Endodermal cell (in vitro differentiated cells): Measurements from ENCODE around the gene ASXL2. TPM values are rescaled to one million over a fixed set of nuclear protein-coding genes. Genes with fewer than 3 reads are reported as not detected.
A peak's percentile ranks its signal among the peaks of the same experiment; 100 is the strongest.

Experiments
- DNase-seq: peaks from one replicate; pipeline ENCODE4 v3.0.0-alpha.2; 2017
- H3K27ac ChIP-seq: 2 replicates; pipeline ENCODE4 v1.5.1; 2013; ENCODE audit warnings: mild to moderate bottlenecking, low read depth, low read length, moderate library complexity
- H3K27me3 ChIP-seq: 2 replicates; pipeline ENCODE4 v1.6.1; 2013; ENCODE audit warnings: mild to moderate bottlenecking, low read length, moderate library complexity; ENCODE audit not compliant: insufficient read depth, control insufficient read depth, poor library complexity, severe bottlenecking
- H3K36me3 ChIP-seq: 2 replicates; pipeline ENCODE4 v1.7.0; 2013; ENCODE audit warnings: mild to moderate bottlenecking, low read length, moderate library complexity; ENCODE audit not compliant: control insufficient read depth, insufficient read depth
- H3K4me1 ChIP-seq: one replicate; pipeline ENCODE4 v1.7.0; 2013; ENCODE audit warnings: low read length; ENCODE audit not compliant: control insufficient read depth, insufficient read depth
- H3K4me3 ChIP-seq: 2 replicates; pipeline ENCODE4 v1.5.1; 2013; ENCODE audit warnings: mild to moderate bottlenecking, low read length, moderate library complexity
- H3K9ac ChIP-seq: 2 replicates; pipeline ENCODE4 v1.6.1; 2013; ENCODE audit warnings: mild to moderate bottlenecking, low read length, moderate library complexity; ENCODE audit not compliant: poor library complexity, severe bottlenecking; ENCODE audit errors: extremely low read depth
- H3K9me3 ChIP-seq: 2 replicates; pipeline ENCODE4 v1.6.1; 2013; ENCODE audit warnings: mild to moderate bottlenecking, low read length, moderate library complexity; ENCODE audit not compliant: control insufficient read depth
- H3K27ac Mint-ChIP-seq: 2 replicates; pipeline ENCODE4 v1.8.0; 2020; ENCODE audit warnings: mixed read lengths
- H3K27me3 Mint-ChIP-seq: 2 replicates; pipeline ENCODE4 v1.8.0; 2021; ENCODE audit warnings: mild to moderate bottlenecking, mixed read lengths; ENCODE audit not compliant: insufficient read depth
- H3K36me3 Mint-ChIP-seq: 2 replicates; pipeline ENCODE4 v1.8.0; 2020; ENCODE audit warnings: low read depth, mixed read lengths
- H3K4me1 Mint-ChIP-seq: 2 replicates; pipeline ENCODE4 v1.8.0; 2020; ENCODE audit warnings: mixed read lengths
- H3K4me3 Mint-ChIP-seq: 2 replicates; pipeline ENCODE4 v1.8.0; 2020; ENCODE audit warnings: mild to moderate bottlenecking, moderate library complexity, mixed read lengths
- H3K9me3 Mint-ChIP-seq: 2 replicates; pipeline ENCODE4 v1.8.0; 2020; ENCODE audit warnings: mild to moderate bottlenecking, mixed read lengths
- WGBS, 2 experiments: methylation state at CpG; one replicate each; pipeline versions ENCODE4 v1.1.5 to v1.1.7; 2013; ENCODE audit warnings: missing lambda C conversion rate in 2 of 2, mixed read lengths in 1 of 2; ENCODE audit not compliant: insufficient coverage in 1 of 2, insufficient read length in 1 of 2; 5-methylcytosine and 5-hydroxymethylcytosine counted together
- total RNA-seq, 2 donors: library from RNA; stranded (reverse); fragmentation: NEBNext Ultra II Directional in 1 of 2; extraction: Animal tissue kit (Norgen Biotek cat#: 25700) in 1 of 2; gene quantifications; 2 replicates in 1 of 2; 3 replicates in 1 of 2; pipeline ENCODE4 v1.2.1, GENCODE V29; 2021
- TF ChIP-seq, protein P1 (sequence below): fragments of 200-600 bp; sonication (generic); conservative IDR thresholded peaks from 2 replicates; pipeline ENCODE4 v1.5.0; 2021; ENCODE audit warnings: antibody characterized with exemption, mild to moderate bottlenecking

ASXL2 gene
- total RNA-seq, 2 donors from 2014 or later, result 33.2 to 41.7 TPM

DNA sequence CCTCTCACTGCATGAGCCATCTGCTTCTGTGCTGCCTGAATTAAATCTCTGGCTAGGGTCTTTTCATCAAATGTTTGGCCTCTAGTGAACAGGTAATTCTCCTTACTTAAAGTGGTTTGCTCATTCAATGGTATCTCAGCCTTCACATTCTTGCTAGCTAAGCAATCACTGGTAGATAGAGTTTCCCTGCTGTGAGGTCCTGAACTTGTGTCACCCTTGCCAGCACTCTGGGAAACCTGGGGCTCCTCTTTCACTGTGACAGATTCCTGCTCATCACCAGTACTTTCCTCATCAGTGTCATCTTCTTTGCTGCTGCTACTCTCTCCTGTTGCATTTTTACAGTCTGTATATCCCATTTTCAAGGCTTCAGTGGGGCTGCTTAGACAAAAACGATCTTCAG, 135.8 kb downstream of the ASXL2 start:
- 56% methylated on average over 1 of the region's 1 CpG; no CpG with 5 or more reads in 1 of the 2 experiments for WGBS, 2 experiments
- H3K4me1 ChIP-seq, result peaks cover 8% of the 10 kb centered on the region
- H3K27me3 ChIP-seq, result no peaks in the 10 kb centered on the region
- Mint-ChIP-seq H3K36me3 (peaks cover 23% of the 10 kb centered on the region), H3K4me1 (peaks cover 43% of the 10 kb centered on the region), H3K27ac (peak overlapping the region; percentile 9), H3K9me3 (no peaks in the 10 kb centered on the region), H3K4me3 (no peak overlapping the region), H3K27me3 (no peaks in the 10 kb centered on the region)
- peaks cover 39% of the 10 kb centered on the region for H3K36me3 ChIP-seq
- DNase-seq, result no peak
- no peaks in the 10 kb centered on the region for H3K9me3 ChIP-seq
- H3K27ac ChIP-seq, result no peak overlapping the region
- H3K9ac ChIP-seq, result no peak overlapping the region
- H3K4me3 ChIP-seq, result no peak overlapping the region
- TF ChIP-seq, protein P1, sequence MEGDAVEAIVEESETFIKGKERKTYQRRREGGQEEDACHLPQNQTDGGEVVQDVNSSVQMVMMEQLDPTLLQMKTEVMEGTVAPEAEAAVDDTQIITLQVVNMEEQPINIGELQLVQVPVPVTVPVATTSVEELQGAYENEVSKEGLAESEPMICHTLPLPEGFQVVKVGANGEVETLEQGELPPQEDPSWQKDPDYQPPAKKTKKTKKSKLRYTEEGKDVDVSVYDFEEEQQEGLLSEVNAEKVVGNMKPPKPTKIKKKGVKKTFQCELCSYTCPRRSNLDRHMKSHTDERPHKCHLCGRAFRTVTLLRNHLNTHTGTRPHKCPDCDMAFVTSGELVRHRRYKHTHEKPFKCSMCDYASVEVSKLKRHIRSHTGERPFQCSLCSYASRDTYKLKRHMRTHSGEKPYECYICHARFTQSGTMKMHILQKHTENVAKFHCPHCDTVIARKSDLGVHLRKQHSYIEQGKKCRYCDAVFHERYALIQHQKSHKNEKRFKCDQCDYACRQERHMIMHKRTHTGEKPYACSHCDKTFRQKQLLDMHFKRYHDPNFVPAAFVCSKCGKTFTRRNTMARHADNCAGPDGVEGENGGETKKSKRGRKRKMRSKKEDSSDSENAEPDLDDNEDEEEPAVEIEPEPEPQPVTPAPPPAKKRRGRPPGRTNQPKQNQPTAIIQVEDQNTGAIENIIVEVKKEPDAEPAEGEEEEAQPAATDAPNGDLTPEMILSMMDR, result no peak

- Histone ChIP-seq H3K9me3 (no peaks in the 10 kb centered on the region), H3K9ac (no peak overlapping the region), H3K4me1 (peaks cover 8% of the 10 kb centered on the region), H3K4me3 (no peak overlapping the region), H3K27ac (no peak overlapping the region), H3K36me3 (peaks cover 33% of the 10 kb centered on the region), H3K27me3 (no peaks in the 10 kb centered on the region)
- Mint-ChIP-seq H3K27ac (peak overlapping the region; percentile 24), H3K36me3 (peaks cover 18% of the 10 kb centered on the region), H3K4me3 (peak overlapping the region; percentile 2), H3K27me3 (no peaks in the 10 kb centered on the region), H3K9me3 (no peaks in the 10 kb centered on the region), H3K4me1 (peaks cover 44% of the 10 kb centered on the region)
- WGBS, 2 experiments, result 45 to 70% methylated on average over 2 to 6 of the region's 6 CpGs
- TF ChIP-seq, protein P1, result no peak
- peak; percentile 82 for DNase-seq
Observed at GRCh38 chr2:25740810-25741381, 137.4 kb downstream of the ASXL2 start.

GRCh38 chr2:25738383-25739343, 139.6 kb downstream of the ASXL2 start:
- Mint-ChIP-seq H3K27ac (no peak overlapping the region), H3K27me3 (no peaks in the 10 kb centered on the region), H3K4me3 (no peak overlapping the region), H3K9me3 (no peaks in the 10 kb centered on the region), H3K36me3 (peaks cover 11% of the 10 kb centered on the region), H3K4me1 (peaks cover 57% of the 10 kb centered on the region)
- no peaks in the 10 kb centered on the region for H3K27me3 ChIP-seq
- TF ChIP-seq, protein P1, result no peak
- WGBS, 2 experiments, result 96% methylated on average over 3 of the region's 3 CpGs; no CpG with 5 or more reads in 1 of the 2 experiments
- H3K9me3 ChIP-seq, result no peaks in the 10 kb centered on the region
- no peak for DNase-seq
- H3K4me3 ChIP-seq, result no peak overlapping the region
- no peak overlapping the region for H3K9ac ChIP-seq
- H3K27ac ChIP-seq, result no peak overlapping the region
- peaks cover 8% of the 10 kb centered on the region for H3K4me1 ChIP-seq
- peaks cover 23% of the 10 kb centered on the region for H3K36me3 ChIP-seq
